ENCODE measurements around the gene PIM1.
"Not testable (repeated sequence)": the region's sequence is repeated elsewhere in the genome, so short reads cannot be mapped to it uniquely, and the experiment has no call there.

The PIM1 gene

GRCh38 chr6:37185949-37186720, 16.2 kb downstream of the PIM1 start:
- in situ Hi-C loops (cut with HindIII; ENCODE audit: low sequenced_read_pairs), result not testable (repeated sequence)

- in situ Hi-C loops (cut with HindIII; ENCODE audit: low sequenced_read_pairs), result no loop called here
Measured at GRCh38 chr6:37187321-37188022, 17.5 kb downstream of the PIM1 start.

GRCh38 chr6:37188962-37189510, 19.1 kb downstream of the PIM1 start:
- in situ Hi-C loops (cut with HindIII; ENCODE audit: low sequenced_read_pairs), result no loop called here

GRCh38 chr6:37190159-37190535, 20.2 kb downstream of the PIM1 start:
- in situ Hi-C loops (cut with HindIII; ENCODE audit: low sequenced_read_pairs), result no loop called here

- in situ Hi-C loops (cut with HindIII; ENCODE audit: low sequenced_read_pairs), result no loop called here
Measured at GRCh38 chr6:37192666-37193065, 22.7 kb downstream of the PIM1 start.

- in situ Hi-C loops (cut with HindIII; ENCODE audit: low sequenced_read_pairs), result not testable (repeated sequence)
Measured at GRCh38 chr6:37194886-37195285, 24.9 kb downstream of the PIM1 start.

- in situ Hi-C loops (cut with HindIII; ENCODE audit: low sequenced_read_pairs), result not testable (repeated sequence)
Measured at GRCh38 chr6:37196451-37196850, 26.5 kb downstream of the PIM1 start.

GRCh38 chr6:37200085-37200484, 30.1 kb downstream of the PIM1 start:
- in situ Hi-C loops (cut with HindIII; ENCODE audit: low sequenced_read_pairs), result no loop called here

GRCh38 chr6:37201726-37202125, 31.8 kb downstream of the PIM1 start:
- in situ Hi-C loops (cut with HindIII; ENCODE audit: low sequenced_read_pairs), result no loop called here

- in situ Hi-C loops (cut with HindIII; ENCODE audit: low sequenced_read_pairs), result no loop called here
Measured at GRCh38 chr6:37202788-37203491, 33.0 kb downstream of the PIM1 start.

GRCh38 chr6:37204014-37204751, 34.2 kb downstream of the PIM1 start:
- in situ Hi-C loops (cut with HindIII; ENCODE audit: low sequenced_read_pairs), result no loop called here

- in situ Hi-C loops (cut with HindIII; ENCODE audit: low sequenced_read_pairs), result no loop called here
Measured at GRCh38 chr6:37205175-37205996, 35.4 kb downstream of the PIM1 start.

GRCh38 chr6:37205997-37206340, 36.0 kb downstream of the PIM1 start:
- in situ Hi-C loops (cut with HindIII; ENCODE audit: low sequenced_read_pairs), result no loop called here

- in situ Hi-C loops (cut with HindIII; ENCODE audit: low sequenced_read_pairs), result no loop called here
Measured at GRCh38 chr6:37206622-37207021, 36.7 kb downstream of the PIM1 start.

- in situ Hi-C loops (cut with HindIII; ENCODE audit: low sequenced_read_pairs), result no loop called here
Measured at GRCh38 chr6:37207903-37208456, 38.0 kb downstream of the PIM1 start.

- in situ Hi-C loops (cut with HindIII; ENCODE audit: low sequenced_read_pairs), result no loop called here
Measured at GRCh38 chr6:37208793-37209192, 38.8 kb downstream of the PIM1 start.

GRCh38 chr6:37209461-37210205, 39.7 kb downstream of the PIM1 start:
- in situ Hi-C loops (cut with HindIII; ENCODE audit: low sequenced_read_pairs), result loop anchor here (5.0 kb wide), 1 partner anchor 32 kb away; no protein-coding TSS in a partner anchor

- in situ Hi-C loops (cut with HindIII; ENCODE audit: low sequenced_read_pairs), result loop anchor here (5.0 kb wide), 1 partner anchor 33 kb away; no protein-coding TSS in a partner anchor
Measured at GRCh38 chr6:37210313-37210968, 40.5 kb downstream of the PIM1 start.
